ENCODE measurements around the gene TXNL1. TPM values are rescaled to one million over a fixed set of nuclear protein-coding genes. Genes with fewer than 3 reads are reported as not detected.
"Not testable (repeated sequence)": the region's sequence is repeated elsewhere in the genome, so short reads cannot be mapped to it uniquely, and the experiment has no call there.

TXNL1 gene
- total RNA-seq, 1 donor from 2014 or later, result 51.6 TPM

- no peak for DNase-seq
Observed at GRCh38 chr18:56643381-56643780, 5.0 kb upstream of the TXNL1 start.

GRCh38 chr18:56641714-56642337, 3.4 kb upstream of the TXNL1 start:
- peak; percentile 74 for DNase-seq

- no peak for DNase-seq
Observed at GRCh38 chr18:56639571-56639970, 1.2 kb upstream of the TXNL1 start.

GRCh38 chr18:56639104-56639381, 651 bp upstream of the TXNL1 start:
- no peak for DNase-seq

- DNase-seq, result peak; percentile 21
Observed at GRCh38 chr18:56637711-56638231, 621 bp downstream of the TXNL1 start.

- DNase-seq, result no peak
Observed at GRCh38 chr18:56637176-56637575, 1.2 kb downstream of the TXNL1 start.

- no peak for DNase-seq
Observed at GRCh38 chr18:56635007-56635406, 3.4 kb downstream of the TXNL1 start.

GRCh38 chr18:56632070-56633022, 6.0 kb downstream of the TXNL1 start:
- no peak for DNase-seq

GRCh38 chr18:56627991-56628390, 10.4 kb downstream of the TXNL1 start:
- DNase-seq, result no peak

- no peak for DNase-seq
Observed at GRCh38 chr18:56615738-56616520, 22.5 kb downstream of the TXNL1 start.

GRCh38 chr18:56606618-56607017, 31.8 kb downstream of the TXNL1 start:
- no peak for DNase-seq

GRCh38 chr18:56598422-56598821, 40.0 kb downstream of the TXNL1 start:
- no peak for DNase-seq

GRCh38 chr18:56593906-56594305, 44.5 kb downstream of the TXNL1 start:
- no peak for DNase-seq

- no peak for DNase-seq
Observed at GRCh38 chr18:56580026-56580425, 58.4 kb downstream of the TXNL1 start.

GRCh38 chr18:56579451-56579850, 58.9 kb downstream of the TXNL1 start:
- no peak for DNase-seq

- peak; percentile 46 for DNase-seq
Observed at GRCh38 chr18:56576826-56577573, 61.4 kb downstream of the TXNL1 start.

GRCh38 chr18:56575819-56576663, 62.4 kb downstream of the TXNL1 start:
- peak; percentile 83 for DNase-seq

GRCh38 chr18:56574861-56575260, 63.5 kb downstream of the TXNL1 start:
- peak; percentile 77 for DNase-seq

- DNase-seq, result not testable (repeated sequence)
Observed at GRCh38 chr18:56572267-56572666, 66.1 kb downstream of the TXNL1 start.

GRCh38 chr18:56570978-56571377, 67.4 kb downstream of the TXNL1 start:
- no peak for DNase-seq

GRCh38 chr18:56569416-56569815, 69.0 kb downstream of the TXNL1 start:
- DNase-seq, result no peak
